ENCODE results near the gene ANKFY1. TPM values are rescaled to one million over a fixed set of nuclear protein-coding genes. Genes with fewer than 3 reads are reported as not detected.
A peak's percentile ranks its signal among the peaks of the same experiment; 100 is the strongest.

Gene ANKFY1
- total RNA-seq, 1 donor, result 44.9 TPM

- no peak for TF ChIP-seq CTCF (IDR thresholded peaks at IDR 0.05; ENCODE audit: extremely low read depth, low read depth, low read length)
- Histone ChIP-seq H3K79me2 (ENCODE audit: insufficient read depth, low read length) (peaks cover 2% of the 10 kb centered on the region), H2AFZ (ENCODE audit: low read length) (no peak overlapping the region), H3K9me3 (ENCODE audit: low read depth, low read length) (no peaks in the 10 kb centered on the region), H3K4me3 (ENCODE audit: insufficient read depth, low read length) (peak overlapping the region; percentile 14), H3K36me3 (ENCODE audit: insufficient read depth, low read length) (peaks cover 13% of the 10 kb centered on the region), H4K20me1 (ENCODE audit: insufficient read depth, low read length) (no peaks in the 10 kb centered on the region), H3K4me2 (ENCODE audit: insufficient read depth, low read length) (peak overlapping the region; percentile 70), H3K4me1 (ENCODE audit: insufficient read depth, low read length) (peaks cover 40% of the 10 kb centered on the region), H3K27me3 (ENCODE audit: insufficient read depth, low read length) (no peaks in the 10 kb centered on the region), H3K27ac (ENCODE audit: low read depth, low read length) (peak overlapping the region; percentile 99)
- peak; percentile 83 for DNase-seq (ENCODE audit: insufficient read length, low spot score, missing footprints)
These were observed 59.6 kb downstream of the ANKFY1 start for GRCh38 chr17:4204190-4204589.

GRCh38 chr17:4201226-4201625 is 62.6 kb downstream of the ANKFY1 start:
- Histone ChIP-seq H2AFZ (ENCODE audit: low read length) (no peak overlapping the region), H3K27ac (ENCODE audit: low read depth, low read length) (no peak overlapping the region), H3K4me3 (ENCODE audit: insufficient read depth, low read length) (no peak overlapping the region), H4K20me1 (ENCODE audit: insufficient read depth, low read length) (no peaks in the 10 kb centered on the region), H3K4me1 (ENCODE audit: insufficient read depth, low read length) (peaks cover 26% of the 10 kb centered on the region), H3K9me3 (ENCODE audit: low read depth, low read length) (no peaks in the 10 kb centered on the region), H3K4me2 (ENCODE audit: insufficient read depth, low read length) (no peak overlapping the region), H3K36me3 (ENCODE audit: insufficient read depth, low read length) (peaks cover 15% of the 10 kb centered on the region), H3K79me2 (ENCODE audit: insufficient read depth, low read length) (no peaks in the 10 kb centered on the region), H3K27me3 (ENCODE audit: insufficient read depth, low read length) (no peaks in the 10 kb centered on the region)
- DNase-seq (ENCODE audit: insufficient read length, low spot score, missing footprints), result no peak
- TF ChIP-seq CTCF (IDR thresholded peaks at IDR 0.05; ENCODE audit: extremely low read depth, low read depth, low read length), result no peak

- H3K79me2 ChIP-seq (ENCODE audit: insufficient read depth, low read length), result no peaks in the 10 kb centered on the region
- peak; percentile 88 for DNase-seq (ENCODE audit: insufficient read length, low spot score, missing footprints)
- peaks cover 14% of the 10 kb centered on the region for H3K36me3 ChIP-seq (ENCODE audit: insufficient read depth, low read length)
- no peaks in the 10 kb centered on the region for H3K9me3 ChIP-seq (ENCODE audit: low read depth, low read length)
- H3K4me3 ChIP-seq (ENCODE audit: insufficient read depth, low read length), result no peak overlapping the region
- no peaks in the 10 kb centered on the region for H3K27me3 ChIP-seq (ENCODE audit: insufficient read depth, low read length)
- peaks cover 33% of the 10 kb centered on the region for H3K4me1 ChIP-seq (ENCODE audit: insufficient read depth, low read length)
- no peak overlapping the region for H2AFZ ChIP-seq (ENCODE audit: low read length)
- H4K20me1 ChIP-seq (ENCODE audit: insufficient read depth, low read length), result no peaks in the 10 kb centered on the region
- no peak overlapping the region for H3K27ac ChIP-seq (ENCODE audit: low read depth, low read length)
- TF ChIP-seq CTCF (IDR thresholded peaks at IDR 0.05; ENCODE audit: extremely low read depth, low read depth, low read length), result peak; percentile 74
- no peak overlapping the region for H3K4me2 ChIP-seq (ENCODE audit: insufficient read depth, low read length)
These were observed 63.9 kb downstream of the ANKFY1 start for GRCh38 chr17:4199818-4200402.

- H4K20me1 ChIP-seq (ENCODE audit: insufficient read depth, low read length), result no peaks in the 10 kb centered on the region
- DNase-seq (ENCODE audit: insufficient read length, low spot score, missing footprints), result no peak
- peaks cover 29% of the 10 kb centered on the region for H3K4me1 ChIP-seq (ENCODE audit: insufficient read depth, low read length)
- no peaks in the 10 kb centered on the region for H3K9me3 ChIP-seq (ENCODE audit: low read depth, low read length)
- H3K27me3 ChIP-seq (ENCODE audit: insufficient read depth, low read length), result no peaks in the 10 kb centered on the region
- no peak overlapping the region for H3K4me3 ChIP-seq (ENCODE audit: insufficient read depth, low read length)
- no peak overlapping the region for H3K4me2 ChIP-seq (ENCODE audit: insufficient read depth, low read length)
- H3K79me2 ChIP-seq (ENCODE audit: insufficient read depth, low read length), result no peaks in the 10 kb centered on the region
- peaks cover 23% of the 10 kb centered on the region for H3K36me3 ChIP-seq (ENCODE audit: insufficient read depth, low read length)
- no peak for TF ChIP-seq CTCF (IDR thresholded peaks at IDR 0.05; ENCODE audit: extremely low read depth, low read depth, low read length)
- H2AFZ ChIP-seq (ENCODE audit: low read length), result no peak overlapping the region
- peak overlapping the region; percentile 2 for H3K27ac ChIP-seq (ENCODE audit: low read depth, low read length)
These were observed 64.8 kb downstream of the ANKFY1 start for GRCh38 chr17:4198995-4199394.

Measured in osteoblast (primary cell).